Common myeloid progenitor, CD34-positive (primary cell): ENCODE results near the gene WDR45.

Experiments
- CTCF ChIA-PET: fragments of 350-600 bp; sonication (Branson Sonifier 250); formaldehyde crosslinking; loops from one replicate; lab custom pipeline; 2021; ENCODE audit warnings: antibody characterized with exemption; lab: Charles Lee
- POLR2A ChIA-PET: fragments of 350-600 bp; sonication (Branson Sonifier 250); formaldehyde crosslinking; loops from one replicate; lab custom pipeline; 2021; ENCODE audit warnings: antibody characterized with exemption; lab: Charles Lee
- DNase-seq, 3 donors: peaks; one replicate each; pipeline versions ENCODE4 v3.0.0 to v3.0.0-alpha.2; 2013
- H3K27ac ChIP-seq, 2 experiments: 1 replicate in 1 of 2; 2 replicates in 1 of 2; pipeline ENCODE4 v1.7.0; 2013; ENCODE audit warnings: inconsistent platforms in 2 of 2, low read length in 2 of 2, mild to moderate bottlenecking in 2 of 2, low read depth in 1 of 2, moderate library complexity in 1 of 2; ENCODE audit not compliant: severe bottlenecking in 2 of 2, insufficient read depth in 1 of 2, poor library complexity in 1 of 2
- H3K27me3 ChIP-seq, 5 experiments: replicated peaks in 2 of 5; 1 replicate in 3 of 5; 2 replicates in 2 of 5; pipeline versions ENCODE4 v1.6.1 to v1.7.0; 2013; ENCODE audit warnings: low read length in 4 of 5, mild to moderate bottlenecking in 2 of 5, moderate library complexity in 2 of 5, inconsistent platforms in 1 of 5; ENCODE audit not compliant: insufficient read depth in 5 of 5, control insufficient read depth in 4 of 5
- H3K36me3 ChIP-seq, 4 experiments: 1 replicate in 2 of 4; 2 replicates in 2 of 4; pipeline versions ENCODE4 v1.6.1 to v1.7.0; 2013; ENCODE audit warnings: low read length in 3 of 4, control low read depth in 1 of 4, mild to moderate bottlenecking in 1 of 4; ENCODE audit not compliant: control insufficient read depth in 4 of 4, insufficient read depth in 4 of 4
- H3K4me1 ChIP-seq, 4 experiments: 1 replicate in 3 of 4; 2 replicates in 1 of 4; pipeline versions ENCODE4 v1.6.1 to v1.7.1; 2013; ENCODE audit warnings: low read length in 3 of 4, mild to moderate bottlenecking in 3 of 4, control low read depth in 1 of 4, inconsistent platforms in 1 of 4, moderate library complexity in 1 of 4; ENCODE audit not compliant: control insufficient read depth in 4 of 4, insufficient read depth in 4 of 4; ENCODE audit errors: control extremely low read depth in 1 of 4
- H3K4me3 ChIP-seq, 7 experiments: 1 replicate in 4 of 7; 2 replicates in 3 of 7; pipeline versions ENCODE4 v1.5.1 to v1.7.0; 2013; ENCODE audit warnings: mild to moderate bottlenecking in 7 of 7, low read length in 6 of 7, moderate library complexity in 6 of 7, inconsistent platforms in 2 of 7, low read depth in 2 of 7, control low read depth in 1 of 7; ENCODE audit not compliant: insufficient read depth in 4 of 7, control insufficient read depth in 1 of 7; ENCODE audit errors: extremely low read depth in 1 of 7
- H3K9me3 ChIP-seq, 5 experiments: 1 replicate in 4 of 5; 2 replicates in 1 of 5; pipeline versions ENCODE4 v1.6.1 to v1.7.1; 2013; ENCODE audit warnings: low read length in 4 of 5, mild to moderate bottlenecking in 2 of 5, inconsistent platforms in 1 of 5, low read depth in 1 of 5, moderate library complexity in 1 of 5; ENCODE audit not compliant: control insufficient read depth in 4 of 5, insufficient read depth in 2 of 5; ENCODE audit errors: control extremely low read depth in 1 of 5
- WGBS: methylation state at CpG from one replicate; pipeline ENCODE4 v1.1.5; 2013; ENCODE audit not compliant: insufficient coverage; 5-methylcytosine and 5-hydroxymethylcytosine counted together

Gene WDR45

GRCh38 chrX:49063715-49064114 is 16.0 kb downstream of the WDR45 start:
- no peak for DNase-seq
- Histone ChIP-seq H3K27ac (no peak overlapping the region), H3K9me3 (no peaks in the 10 kb centered on the region), H3K36me3 (peaks cover 0 to 21% (median 3%) of the 10 kb centered on the region in 4 experiments), H3K4me1 (no peaks in the 10 kb centered on the region), H3K4me3 (no peak overlapping the region), H3K27me3 (no peaks in the 10 kb centered on the region)
- ChIA-PET POLR2A (no interaction called here), CTCF (no interaction called here)
- no CpG with 5 or more reads among the region's 9 CpGs for WGBS

- 84% methylated on average over 9 of the region's 10 CpGs for WGBS
- H3K27me3 ChIP-seq: no peaks in the 10 kb centered on the region
- H3K36me3 ChIP-seq: peaks cover 0 to 19% (median 3%) of the 10 kb centered on the region in 4 experiments
- H3K4me3 ChIP-seq: no peak overlapping the region
- POLR2A ChIA-PET: no interaction called here
- H3K4me1 ChIP-seq: no peaks in the 10 kb centered on the region
- CTCF ChIA-PET: no interaction called here
- H3K27ac ChIP-seq: no peak overlapping the region
- H3K9me3 ChIP-seq: no peaks in the 10 kb centered on the region
- DNase-seq: no peak
Observed at GRCh38 chrX:49061916-49062315, 17.8 kb downstream of the WDR45 start.

- POLR2A ChIA-PET: no interaction called here
- CTCF ChIA-PET: no interaction called here
- Histone ChIP-seq H3K27me3 (no peaks in the 10 kb centered on the region), H3K4me3 (no peak overlapping the region), H3K9me3 (no peaks in the 10 kb centered on the region), H3K36me3 (peaks cover 0 to 18% (median 3%) of the 10 kb centered on the region in 4 experiments), H3K4me1 (no peaks in the 10 kb centered on the region), H3K27ac (no peak overlapping the region)
- WGBS: 86% methylated on average over 5 of the region's 7 CpGs
- no peak for DNase-seq
Observed at GRCh38 chrX:49061490-49061889, 18.2 kb downstream of the WDR45 start.

GRCh38 chrX:49060914-49061313 is 18.8 kb downstream of the WDR45 start:
- WGBS: 100% methylated on average over 1 of the region's 3 CpGs
- POLR2A ChIA-PET: no interaction called here
- Histone ChIP-seq H3K27me3 (no peaks in the 10 kb centered on the region), H3K36me3 (peaks cover 0 to 18% (median 2%) of the 10 kb centered on the region in 4 experiments), H3K4me3 (no peak overlapping the region), H3K9me3 (no peaks in the 10 kb centered on the region), H3K27ac (no peak overlapping the region), H3K4me1 (no peaks in the 10 kb centered on the region)
- CTCF ChIA-PET: interaction anchor here (1.0 kb wide), 1 partner anchor 35 kb away, joined by 3 read pairs; no protein-coding TSS in a partner anchor
- no peak for DNase-seq

- no peaks in the 10 kb centered on the region for H3K27me3 ChIP-seq
- H3K36me3 ChIP-seq: peaks cover 0 to 15% (median 2%) of the 10 kb centered on the region in 4 experiments
- POLR2A ChIA-PET: interaction anchor here (0.6 kb wide), 1 partner anchor 226 kb away, joined by 6 read pairs; no protein-coding TSS in a partner anchor
- 87% methylated on average over 7 of the region's 10 CpGs for WGBS
- H3K4me3 ChIP-seq: no peak overlapping the region
- CTCF ChIA-PET: no interaction called here
- H3K27ac ChIP-seq: no peak overlapping the region
- peaks cover 0 to 3% (median under 1%) of the 10 kb centered on the region in 4 experiments for H3K4me1 ChIP-seq
- no peak for DNase-seq
- H3K9me3 ChIP-seq: peaks cover 0 to under 1% (median 0%) of the 10 kb centered on the region in 5 experiments
Observed at GRCh38 chrX:49059681-49060085, 20.0 kb downstream of the WDR45 start.

GRCh38 chrX:49059201-49059600 is 20.5 kb downstream of the WDR45 start:
- no peak for DNase-seq
- Histone ChIP-seq H3K27me3 (no peaks in the 10 kb centered on the region), H3K36me3 (peaks cover 0 to 12% (median 2%) of the 10 kb centered on the region in 4 experiments), H3K9me3 (peaks cover 0 to 2% (median 0%) of the 10 kb centered on the region in 5 experiments), H3K4me1 (peaks cover 0 to 8% (median 3%) of the 10 kb centered on the region in 4 experiments), H3K4me3 (no peak overlapping the region), H3K27ac (no peak overlapping the region)
- POLR2A ChIA-PET: no interaction called here
- CTCF ChIA-PET: no interaction called here
- 80% methylated on average over 4 of the region's 6 CpGs for WGBS

GRCh38 chrX:49058794-49059193 is 20.9 kb downstream of the WDR45 start, which contains the start of gene CCDC120:
Gene CCDC120, plus strand, starts transcription at chrX:49058999. Its CDS starts 3,043 bp downstream, at chrX:49062042.
- Histone ChIP-seq H3K4me1 (peaks cover 0 to 12% (median 7%) of the 10 kb centered on the region in 4 experiments), H3K27me3 (no peaks in the 10 kb centered on the region), H3K9me3 (peaks cover 0 to 2% (median 0%) of the 10 kb centered on the region in 5 experiments), H3K4me3 (no peak within 1 kb of the TSS), H3K27ac (no peak within 1 kb of the TSS), H3K36me3 (peaks cover 0 to 8% (median 2%) of the 10 kb centered on the region in 4 experiments)
- WGBS: 77% methylated on average over 4 of the region's 5 CpGs
- no peak for DNase-seq
- ChIA-PET POLR2A (no interaction called here), CTCF (no interaction called here)
